Mucosa of rectum (tissue), 2 donors: ENCODE data around the gene ACTL8.

Source experiments
- H3K27ac ChIP-seq, 2 donors: one replicate each; pipeline ENCODE4 v1.7.0; 2013; ENCODE audit warnings: inconsistent platforms in 2 of 2, low read depth in 2 of 2, low read length in 2 of 2
- H3K27me3 ChIP-seq, 2 donors: one replicate each; pipeline ENCODE4 v1.7.0; 2013; ENCODE audit warnings: low read length in 2 of 2; ENCODE audit not compliant: control insufficient read depth in 2 of 2, insufficient read depth in 2 of 2
- H3K36me3 ChIP-seq, 2 donors: one replicate each; pipeline ENCODE4 v1.7.0; 2013; ENCODE audit warnings: low read length in 2 of 2; ENCODE audit not compliant: control insufficient read depth in 2 of 2, insufficient read depth in 2 of 2
- H3K4me1 ChIP-seq, 2 donors: one replicate each; pipeline ENCODE4 v1.7.0; 2013; ENCODE audit warnings: low read length in 2 of 2, mild to moderate bottlenecking in 1 of 2; ENCODE audit not compliant: control insufficient read depth in 2 of 2, insufficient read depth in 2 of 2
- H3K4me3 ChIP-seq, 2 donors: one replicate each; pipeline ENCODE4 v1.7.0; 2013; ENCODE audit warnings: low read length in 2 of 2
- H3K9ac ChIP-seq, 2 donors: one replicate each; pipeline ENCODE4 v1.7.0; 2013; ENCODE audit warnings: low read length in 2 of 2, low read depth in 1 of 2, mild to moderate bottlenecking in 1 of 2
- H3K9me3 ChIP-seq, 2 donors: one replicate each; pipeline ENCODE4 v1.7.0; 2013; ENCODE audit warnings: low read length in 2 of 2; ENCODE audit not compliant: control insufficient read depth in 2 of 2
- donor health status: healthy.
- donor health status: Normal muscosa, but diverticular disease.

Gene ACTL8

DNA sequence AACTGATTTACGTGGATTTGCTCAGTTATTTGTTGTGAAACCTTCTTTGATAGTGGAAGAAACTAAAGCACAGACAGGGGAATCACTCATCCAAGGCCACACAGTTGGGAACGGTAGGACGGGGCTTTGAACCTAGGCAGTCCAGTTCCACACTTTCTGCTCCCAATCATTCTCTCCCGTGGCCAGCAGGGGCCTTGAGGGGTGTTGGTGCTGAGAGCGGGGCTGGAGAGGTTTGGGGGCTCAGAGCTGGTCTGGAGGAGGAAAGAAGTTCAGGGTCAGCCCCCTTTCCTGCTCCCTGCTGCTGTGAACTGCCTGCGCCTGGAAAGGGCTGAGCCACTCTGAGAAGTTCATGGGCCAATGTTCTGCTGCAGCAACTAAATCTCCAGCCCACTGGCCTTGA is 31.4 kb upstream of the ACTL8 start:
- Histone ChIP-seq H3K9me3 (no peaks in the 10 kb centered on the region), H3K36me3 (no peaks in the 10 kb centered on the region), H3K27ac (no peak overlapping the region), H3K9ac (no peak overlapping the region), H3K4me1 (no peaks in the 10 kb centered on the region), H3K4me3 (no peak overlapping the region), H3K27me3 (peaks cover 0 to 5% of the 10 kb centered on the region in 2 donors)

GRCh38 chr1:17724150-17724549 is 31.0 kb upstream of the ACTL8 start:
- H3K4me1 ChIP-seq: no peaks in the 10 kb centered on the region
- no peak overlapping the region for H3K9ac ChIP-seq

DNA sequence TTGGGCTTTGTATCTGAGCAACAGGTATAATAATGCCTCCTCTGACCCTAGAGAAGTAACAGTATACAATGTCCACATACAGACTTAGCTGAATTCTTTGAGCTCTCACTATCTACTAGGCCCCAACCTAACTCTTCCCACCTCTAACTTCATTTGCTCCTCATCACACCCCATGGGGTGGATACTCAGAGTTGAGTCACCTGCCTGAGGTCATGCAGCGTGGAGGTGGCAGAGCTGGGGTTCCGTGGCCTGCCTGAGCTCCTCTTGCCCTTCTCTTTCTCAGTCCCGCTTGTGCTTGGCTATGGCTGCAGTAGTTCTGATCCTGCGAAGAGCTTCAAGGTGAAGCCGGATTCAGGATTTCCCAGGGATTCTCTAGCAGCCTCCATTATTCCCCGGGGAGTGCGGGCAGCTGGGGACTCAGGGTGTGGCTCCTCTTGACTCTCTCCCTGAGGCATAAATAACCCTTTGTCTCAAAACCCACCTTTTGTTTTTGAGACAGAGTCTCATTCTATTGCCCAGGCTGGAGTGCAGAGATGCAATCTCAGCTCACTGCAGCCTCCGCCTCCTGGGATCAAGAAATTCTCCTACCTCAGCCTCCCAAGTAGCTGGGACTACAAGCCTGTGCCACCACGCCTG is 29.9 kb upstream of the ACTL8 start:
- Histone ChIP-seq H3K36me3 (no peaks in the 10 kb centered on the region), H3K27ac (no peak overlapping the region), H3K27me3 (peaks cover 0 to 5% of the 10 kb centered on the region in 2 donors), H3K4me3 (no peak overlapping the region), H3K9me3 (no peaks in the 10 kb centered on the region), H3K4me1 (no peaks in the 10 kb centered on the region), H3K9ac (no peak overlapping the region)

More at GRCh38 chr1:17724150-17724549, 31.0 kb upstream of the ACTL8 start:
- peaks cover 0 to 5% of the 10 kb centered on the region in 2 donors for H3K27me3 ChIP-seq
- no peak overlapping the region for H3K27ac ChIP-seq
- no peaks in the 10 kb centered on the region for H3K9me3 ChIP-seq
- no peaks in the 10 kb centered on the region for H3K36me3 ChIP-seq
- H3K4me3 ChIP-seq: no peak overlapping the region

DNA sequence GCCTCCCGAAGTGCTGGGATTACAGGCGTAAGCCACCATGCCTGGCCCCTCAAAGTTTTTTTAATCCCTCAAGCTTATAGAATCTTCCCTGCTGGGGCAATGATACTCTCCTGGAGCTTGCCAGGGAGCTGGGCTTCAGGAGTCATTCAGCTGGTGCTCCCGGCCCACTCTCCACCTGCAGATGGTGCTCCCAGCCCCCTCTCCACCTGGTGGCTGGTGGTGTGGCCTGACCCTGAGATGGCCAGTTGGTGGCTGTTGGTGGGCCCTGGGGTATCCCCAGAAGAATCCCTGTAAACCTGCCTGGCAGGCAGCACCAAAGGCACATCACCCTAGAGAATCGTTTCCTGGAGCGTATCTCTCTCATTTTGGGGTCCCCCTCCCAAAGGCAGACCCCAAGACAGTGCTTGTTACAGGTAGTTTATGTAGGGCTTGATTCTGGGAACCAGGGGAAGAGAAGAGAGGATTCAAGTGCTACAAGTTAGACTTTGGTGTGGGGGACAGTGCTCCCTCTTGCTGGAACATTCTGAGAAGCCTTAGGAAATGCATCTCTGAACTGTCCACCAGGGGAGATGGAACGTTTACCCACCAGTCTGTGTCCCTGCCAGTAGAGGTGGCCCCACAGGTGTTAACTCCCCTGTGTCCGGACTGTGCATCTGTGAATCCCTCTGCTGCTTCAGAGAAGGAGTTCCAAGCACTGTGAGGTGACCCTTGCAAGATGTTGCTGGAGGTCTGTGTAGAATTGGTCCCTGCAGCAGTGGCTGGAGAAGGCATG is 29.1 kb upstream of the ACTL8 start:
- Histone ChIP-seq H3K9ac (no peak overlapping the region), H3K27me3 (peaks cover 0 to 5% of the 10 kb centered on the region in 2 donors), H3K9me3 (no peaks in the 10 kb centered on the region), H3K4me3 (no peak overlapping the region), H3K4me1 (no peaks in the 10 kb centered on the region), H3K36me3 (no peaks in the 10 kb centered on the region), H3K27ac (no peak overlapping the region)

GRCh38 chr1:17728123-17728712 is 26.9 kb upstream of the ACTL8 start:
- Histone ChIP-seq H3K36me3 (no peaks in the 10 kb centered on the region), H3K9ac (no peak overlapping the region), H3K4me1 (no peaks in the 10 kb centered on the region), H3K27me3 (peaks cover 0 to 5% of the 10 kb centered on the region in 2 donors), H3K27ac (no peak overlapping the region), H3K9me3 (no peaks in the 10 kb centered on the region), H3K4me3 (no peak overlapping the region)

GRCh38 chr1:17729248-17729647 is 25.9 kb upstream of the ACTL8 start:
- no peaks in the 10 kb centered on the region for H3K36me3 ChIP-seq
- no peaks in the 10 kb centered on the region for H3K27me3 ChIP-seq
- no peak overlapping the region for H3K9ac ChIP-seq
- no peaks in the 10 kb centered on the region for H3K4me1 ChIP-seq
- no peaks in the 10 kb centered on the region for H3K9me3 ChIP-seq
- H3K4me3 ChIP-seq: no peak overlapping the region
- no peak overlapping the region for H3K27ac ChIP-seq

GRCh38 chr1:17729909-17730308 is 25.2 kb upstream of the ACTL8 start:
- Histone ChIP-seq H3K9ac (no peak overlapping the region), H3K9me3 (no peaks in the 10 kb centered on the region), H3K4me3 (no peak overlapping the region), H3K4me1 (no peaks in the 10 kb centered on the region), H3K27me3 (no peaks in the 10 kb centered on the region), H3K36me3 (no peaks in the 10 kb centered on the region), H3K27ac (no peak overlapping the region)

DNA sequence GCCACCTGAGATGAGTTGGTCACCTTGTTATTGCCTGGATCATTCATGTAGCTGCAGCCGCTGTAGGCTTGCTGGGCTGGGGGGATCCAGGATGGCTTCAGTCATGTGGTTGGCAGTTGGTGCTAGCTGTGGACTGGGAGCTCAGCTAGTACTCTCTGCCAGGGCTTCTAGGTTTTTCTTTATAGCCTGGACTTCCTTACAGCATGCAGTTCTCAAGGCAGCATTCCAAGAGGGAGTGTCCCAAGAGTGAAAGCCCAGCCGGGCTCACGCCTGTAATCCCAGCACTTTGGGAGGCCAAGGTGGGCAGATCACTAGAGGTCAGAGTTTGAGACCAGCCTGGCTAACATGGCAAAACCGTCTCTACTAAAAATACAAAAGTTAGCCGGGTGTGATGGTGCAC is 23.7 kb upstream of the ACTL8 start:
- no peak overlapping the region for H3K9ac ChIP-seq
- no peaks in the 10 kb centered on the region for H3K27me3 ChIP-seq
- no peak overlapping the region for H3K4me3 ChIP-seq
- no peaks in the 10 kb centered on the region for H3K4me1 ChIP-seq
- no peak overlapping the region for H3K27ac ChIP-seq
- no peaks in the 10 kb centered on the region for H3K36me3 ChIP-seq
- no peaks in the 10 kb centered on the region for H3K9me3 ChIP-seq

DNA sequence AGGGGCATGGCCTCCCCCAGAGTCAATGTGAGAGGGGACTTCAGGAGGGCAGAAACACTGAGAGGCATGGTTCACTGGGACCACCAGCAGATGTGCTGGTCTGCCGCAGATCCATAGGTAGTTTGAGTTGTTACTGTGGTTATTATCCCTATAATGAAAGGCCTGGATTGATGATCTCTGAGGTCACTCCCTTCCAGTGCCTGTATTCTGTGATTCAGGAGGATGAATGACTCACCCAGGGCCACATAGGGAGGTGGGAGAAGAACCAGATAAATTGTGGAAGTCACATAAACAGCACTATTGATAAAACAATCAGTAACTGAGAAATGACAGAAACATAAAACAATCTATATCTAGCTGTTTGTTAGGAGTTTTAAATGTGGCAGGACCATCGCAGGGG is 22.7 kb upstream of the ACTL8 start:
- Histone ChIP-seq H3K36me3 (no peaks in the 10 kb centered on the region), H3K9ac (no peak overlapping the region), H3K9me3 (no peaks in the 10 kb centered on the region), H3K27ac (no peak overlapping the region), H3K27me3 (no peaks in the 10 kb centered on the region), H3K4me3 (no peak overlapping the region), H3K4me1 (no peaks in the 10 kb centered on the region)

GRCh38 chr1:17733661-17734060 is 21.5 kb upstream of the ACTL8 start:
- Histone ChIP-seq H3K27ac (no peak overlapping the region), H3K9me3 (no peaks in the 10 kb centered on the region), H3K36me3 (no peaks in the 10 kb centered on the region), H3K9ac (no peak overlapping the region), H3K27me3 (no peaks in the 10 kb centered on the region), H3K4me3 (no peak overlapping the region), H3K4me1 (no peaks in the 10 kb centered on the region)
